HG03135 (cell line): ENCODE data around the gene ORC3.
"Not testable (repeated sequence)": the region's sequence is repeated elsewhere in the genome, so short reads cannot be mapped to it uniquely, and the experiment has no call there.

Experiments used
- ATAC-seq: cut with Tn5 transposase; IDR thresholded peaks from one replicate; pipeline ENCODE4 v1.9.1; 2021; ENCODE audit warnings: mild to moderate bottlenecking, moderate library complexity; ENCODE audit not compliant: unreplicated experiment

Gene ORC3

DNA sequence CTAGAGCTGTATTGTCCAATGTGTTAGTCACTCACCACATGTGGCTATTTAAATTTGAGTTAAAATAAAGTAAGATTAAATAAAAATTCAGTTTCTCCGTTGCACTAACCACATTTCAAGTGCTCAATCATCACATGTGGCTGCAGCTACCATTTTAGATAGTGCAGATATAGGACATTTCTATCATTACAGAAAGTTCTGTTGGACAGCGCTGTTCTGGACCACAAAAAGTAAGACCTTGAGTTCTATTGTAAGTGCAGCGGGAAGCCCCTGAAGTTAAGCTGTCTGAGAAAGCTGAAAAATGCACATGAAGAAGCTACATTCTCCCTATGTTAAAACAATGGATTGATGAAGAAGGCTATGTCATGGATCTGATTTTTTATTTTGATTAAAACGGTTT, 1.1 kb downstream of the ORC3 start:
- ATAC-seq: no peak

DNA sequence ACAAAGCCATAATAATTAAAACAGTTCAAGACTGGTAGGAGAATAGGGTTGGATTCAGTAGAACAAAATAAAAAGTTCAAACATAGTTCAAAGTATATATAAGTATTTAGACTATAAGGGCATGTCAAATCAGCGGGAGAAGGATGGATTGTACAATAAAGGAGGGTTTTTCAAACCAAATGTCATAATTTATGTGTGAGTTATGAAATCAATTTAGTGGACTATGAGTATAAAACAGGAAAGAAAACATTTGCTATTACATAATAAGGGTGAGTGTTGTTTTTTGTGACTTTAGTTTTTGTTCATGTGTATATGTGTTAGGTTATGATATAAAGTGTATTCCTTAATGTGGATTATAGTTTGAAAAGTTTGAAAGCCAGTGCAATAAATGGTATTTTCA, 10.6 kb downstream of the ORC3 start:
- ATAC-seq: no peak

DNA sequence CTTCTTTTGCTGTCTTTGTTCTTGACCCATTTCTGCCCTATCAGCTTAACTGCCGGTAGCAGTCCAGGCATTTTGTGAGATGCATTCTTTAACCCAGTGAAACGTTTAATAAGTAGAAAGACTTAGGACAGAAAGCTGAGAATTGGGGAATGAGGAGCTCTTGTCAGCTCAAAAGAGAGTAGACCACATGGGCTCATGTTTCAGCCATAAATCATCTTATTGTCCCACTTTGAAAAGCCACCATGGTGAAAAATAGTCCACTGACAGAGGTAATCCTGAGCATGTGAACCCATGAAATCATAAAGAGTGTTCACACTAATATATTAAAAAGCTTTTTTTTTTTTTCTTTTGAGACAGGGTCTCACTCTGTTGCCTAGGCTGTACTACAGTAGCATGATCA, 16.3 kb downstream of the ORC3 start:
- ATAC-seq: no peak

DNA sequence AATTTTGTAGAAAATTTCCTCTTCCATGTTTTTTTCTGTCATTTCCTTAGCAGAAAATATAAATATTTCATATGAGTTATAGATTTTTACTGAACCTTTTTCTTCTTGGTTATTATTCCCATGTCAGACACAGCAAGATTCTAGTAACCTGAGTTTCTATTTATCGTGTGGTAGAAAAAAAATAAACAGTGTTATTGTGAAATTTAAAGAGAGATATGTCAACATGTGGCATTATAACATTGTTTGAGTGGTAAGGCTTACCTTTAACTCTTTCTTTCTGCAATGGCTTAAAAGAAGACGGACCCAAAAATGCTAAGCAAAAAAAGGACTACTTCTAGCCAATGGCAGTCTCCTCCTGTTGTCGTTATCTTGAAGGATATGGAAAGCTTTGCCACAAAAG, 18.9 kb downstream of the ORC3 start:
- no peak for ATAC-seq

DNA sequence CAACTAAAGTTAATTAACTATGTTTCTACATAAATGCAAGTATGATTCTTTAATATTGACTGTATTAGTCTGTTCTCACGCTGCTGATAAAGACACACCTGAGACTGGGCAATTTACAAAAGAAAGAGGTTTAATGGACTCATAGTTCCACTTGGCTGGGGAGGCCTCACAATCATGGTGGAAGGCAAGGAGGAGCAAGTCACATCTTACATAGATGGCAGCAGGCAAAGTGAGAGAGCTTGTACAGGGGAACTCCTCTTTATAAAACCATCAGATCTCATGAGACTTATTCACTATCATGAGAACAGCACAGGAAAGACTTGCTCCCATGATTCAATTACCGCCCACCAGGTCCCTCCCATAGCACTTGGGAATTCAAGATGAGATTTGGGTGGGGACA, 23.1 kb downstream of the ORC3 start:
- not testable (repeated sequence) for ATAC-seq

DNA sequence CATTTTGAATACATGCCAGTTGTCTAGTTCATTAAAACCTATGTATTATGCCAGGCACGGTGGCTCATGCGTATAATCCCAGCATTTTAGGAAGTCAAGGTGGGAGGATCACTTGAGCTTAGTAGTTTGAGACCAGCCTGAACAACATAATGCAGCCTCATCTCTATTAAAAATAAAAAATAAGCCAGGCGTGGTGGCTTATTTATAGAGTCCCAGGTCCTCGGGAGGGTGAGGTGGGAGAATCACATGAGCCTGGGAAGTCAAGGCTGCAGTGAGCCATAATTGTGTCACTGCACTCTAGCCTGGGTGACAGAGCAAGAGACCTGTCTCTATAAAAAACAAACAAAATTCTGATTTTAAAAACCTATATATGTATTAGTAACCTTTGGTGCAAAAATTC, 27.5 kb downstream of the ORC3 start:
- no peak for ATAC-seq

DNA sequence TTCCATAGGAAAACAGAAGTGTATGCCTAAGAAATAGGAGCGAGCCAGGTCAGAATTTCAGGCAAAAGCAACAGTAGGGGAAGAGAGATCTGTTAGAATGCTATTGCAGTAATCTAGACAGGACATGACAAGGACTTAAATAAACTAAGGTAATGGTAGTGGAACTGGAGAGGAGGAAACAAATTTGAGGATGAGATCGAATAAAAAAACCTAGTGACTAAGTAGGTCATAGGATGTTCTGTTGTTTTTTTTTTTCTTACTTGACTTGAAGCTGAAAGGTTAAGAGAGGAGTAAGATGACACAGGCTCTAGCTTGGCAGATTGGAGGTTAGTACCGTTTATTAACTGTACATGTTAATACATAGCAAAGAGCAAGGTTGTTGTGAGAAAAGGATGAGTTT, 28.6 kb downstream of the ORC3 start:
- no peak for ATAC-seq

DNA sequence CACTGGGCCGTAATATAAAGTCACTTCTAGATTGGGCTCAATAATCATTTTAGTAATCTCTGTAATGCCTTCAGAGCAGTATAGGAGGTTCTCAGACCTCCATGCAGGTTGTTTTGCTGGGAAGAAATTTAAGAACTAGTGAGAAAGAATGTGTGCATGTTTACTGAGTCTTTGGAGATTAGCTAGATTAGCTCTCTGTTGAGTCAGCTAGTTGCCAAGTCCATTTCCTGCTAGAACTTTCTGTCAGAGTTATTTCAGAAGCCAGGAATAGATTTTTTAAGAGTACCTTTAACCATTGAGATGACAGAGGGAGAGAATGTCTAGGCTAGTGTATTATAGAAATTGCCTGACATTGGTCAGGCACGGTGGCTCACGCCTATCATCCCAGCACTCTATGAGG, 33.3 kb downstream of the ORC3 start:
- no peak for ATAC-seq

DNA sequence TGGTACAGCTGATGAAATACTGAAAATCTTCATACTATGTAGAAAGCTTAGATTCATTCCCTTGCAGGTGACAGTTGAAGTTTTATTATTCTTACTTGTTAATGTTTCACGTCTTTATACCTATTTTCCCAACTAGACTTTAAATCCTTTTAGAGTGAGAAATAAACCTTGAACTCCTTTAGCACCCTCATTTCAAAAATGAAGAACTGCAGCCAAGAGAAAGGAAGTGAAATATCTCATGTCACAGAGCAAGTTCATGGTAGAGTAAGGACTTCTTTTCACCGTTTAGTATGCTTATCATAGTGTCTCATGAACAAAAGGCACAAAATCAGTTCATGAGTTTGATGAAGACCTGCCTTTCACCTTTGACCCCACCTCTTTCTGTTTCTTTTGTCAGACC, 38.5 kb downstream of the ORC3 start:
- no peak for ATAC-seq

DNA sequence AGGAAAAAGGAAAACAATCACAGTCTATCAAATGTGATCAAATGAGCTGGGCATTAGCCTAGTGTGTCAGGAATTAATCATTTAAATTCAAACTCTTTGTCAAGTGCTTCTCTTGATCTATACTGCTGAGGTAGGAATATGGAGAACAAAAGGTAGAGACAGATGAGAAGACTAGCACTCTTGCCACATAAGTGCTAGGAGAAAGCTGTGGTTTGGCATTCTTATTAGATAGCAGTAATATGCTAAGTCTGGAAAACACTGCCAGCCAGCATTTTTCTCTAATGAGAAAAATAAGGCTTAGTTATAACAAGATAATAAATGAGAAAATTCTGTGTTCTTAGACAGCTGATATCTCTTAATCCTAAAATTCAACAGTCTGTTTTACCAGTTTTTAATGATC, 38.9 kb downstream of the ORC3 start:
- ATAC-seq: no peak

DNA sequence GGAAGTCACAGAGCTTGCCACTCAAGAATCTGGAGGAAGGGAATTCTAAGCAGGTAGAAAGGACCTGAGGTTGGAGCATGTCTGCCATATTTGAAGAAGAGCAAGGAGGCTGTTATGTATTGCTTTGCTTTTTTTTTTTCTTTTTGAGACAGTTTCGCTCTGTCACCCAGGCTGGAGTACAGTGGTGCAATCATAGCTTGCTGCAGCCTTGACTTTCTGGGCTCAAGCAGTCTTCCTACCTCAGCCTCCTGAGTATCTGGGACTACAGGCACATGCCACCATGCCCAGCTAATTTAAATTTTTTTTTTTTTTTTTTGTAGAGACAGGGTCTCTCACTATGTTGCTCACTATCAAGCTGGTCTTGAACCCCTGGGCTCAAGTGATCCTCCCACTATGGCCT, 40.8 kb downstream of the ORC3 start:
- ATAC-seq: no peak

DNA sequence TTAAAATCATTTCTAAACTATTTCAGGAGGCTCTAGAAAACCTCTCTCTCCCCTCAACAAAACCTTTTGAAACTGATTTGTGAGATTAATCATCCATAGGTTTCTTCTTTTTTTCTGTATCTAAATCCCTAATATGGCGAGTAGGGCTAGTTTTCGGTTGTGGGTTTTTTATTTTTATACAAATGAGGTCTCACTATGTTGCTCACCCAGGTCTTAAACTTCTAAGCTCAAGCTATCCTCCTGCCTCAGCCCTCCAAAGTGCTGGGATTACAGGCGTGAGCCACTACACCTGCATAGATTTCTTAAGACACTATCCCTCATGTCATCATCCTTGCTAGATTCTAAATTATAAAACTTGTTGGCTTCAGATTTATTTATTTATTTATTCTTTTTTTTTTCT, 43.9 kb downstream of the ORC3 start:
- ATAC-seq: no peak

DNA sequence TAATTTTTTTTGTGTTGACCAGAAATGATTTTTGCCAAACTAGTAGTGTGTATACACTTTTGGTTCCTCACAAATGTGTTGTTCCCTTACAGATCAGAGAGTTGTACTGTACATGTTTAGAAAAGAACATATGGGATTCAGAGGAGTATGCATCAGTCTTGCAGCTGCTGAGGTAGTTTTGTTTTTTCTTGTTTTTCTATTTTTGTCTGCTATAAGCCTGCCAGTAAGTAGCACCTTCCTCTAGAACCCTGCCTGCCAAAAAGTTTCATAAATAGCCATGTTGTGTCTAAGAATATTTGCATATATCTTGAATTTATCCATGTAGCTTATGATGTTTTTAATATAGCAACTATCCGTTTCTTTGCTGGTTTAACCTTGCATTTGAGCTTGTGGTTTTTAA, 46.4 kb downstream of the ORC3 start:
- ATAC-seq: no peak

DNA sequence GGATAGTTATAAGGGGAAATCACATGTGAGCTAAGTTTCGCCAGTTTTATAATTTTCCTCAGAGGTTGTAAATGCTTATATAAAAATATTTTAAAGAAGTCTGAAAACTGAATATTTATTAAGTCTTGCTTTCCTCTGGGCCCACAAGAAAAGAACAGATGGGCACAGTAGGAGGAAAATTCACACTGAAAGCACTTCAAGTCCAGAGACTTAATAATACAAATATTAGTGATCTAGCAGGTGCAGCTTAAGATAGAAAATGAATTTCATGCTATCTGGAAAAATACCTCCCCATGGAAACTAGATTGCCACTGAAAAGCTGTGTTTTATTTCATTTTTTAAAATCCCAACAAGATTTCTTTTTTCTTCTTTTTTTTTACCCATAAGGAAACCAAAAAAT, 47.2 kb downstream of the ORC3 start:
- no peak for ATAC-seq

DNA sequence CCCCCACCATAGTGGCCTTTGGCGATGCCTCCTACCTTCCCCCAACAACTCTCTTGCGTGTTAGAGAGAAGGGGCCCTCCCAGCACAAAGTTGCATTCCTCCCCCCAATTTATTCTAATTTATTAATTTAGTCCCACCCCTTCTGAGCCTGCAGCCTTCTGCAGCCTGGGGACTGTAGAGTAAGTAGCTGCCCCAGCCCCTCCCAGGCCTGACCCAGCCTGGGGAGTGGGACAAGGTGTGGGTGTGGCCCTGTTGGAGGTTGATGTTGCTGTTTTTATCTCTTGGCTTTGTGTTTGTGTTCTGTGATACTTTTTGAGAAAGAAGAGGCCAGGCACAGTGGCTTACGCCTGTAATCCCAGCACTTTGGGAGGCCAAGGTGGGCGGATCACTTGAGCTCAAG, 49.4 kb downstream of the ORC3 start:
- ATAC-seq: no peak

DNA sequence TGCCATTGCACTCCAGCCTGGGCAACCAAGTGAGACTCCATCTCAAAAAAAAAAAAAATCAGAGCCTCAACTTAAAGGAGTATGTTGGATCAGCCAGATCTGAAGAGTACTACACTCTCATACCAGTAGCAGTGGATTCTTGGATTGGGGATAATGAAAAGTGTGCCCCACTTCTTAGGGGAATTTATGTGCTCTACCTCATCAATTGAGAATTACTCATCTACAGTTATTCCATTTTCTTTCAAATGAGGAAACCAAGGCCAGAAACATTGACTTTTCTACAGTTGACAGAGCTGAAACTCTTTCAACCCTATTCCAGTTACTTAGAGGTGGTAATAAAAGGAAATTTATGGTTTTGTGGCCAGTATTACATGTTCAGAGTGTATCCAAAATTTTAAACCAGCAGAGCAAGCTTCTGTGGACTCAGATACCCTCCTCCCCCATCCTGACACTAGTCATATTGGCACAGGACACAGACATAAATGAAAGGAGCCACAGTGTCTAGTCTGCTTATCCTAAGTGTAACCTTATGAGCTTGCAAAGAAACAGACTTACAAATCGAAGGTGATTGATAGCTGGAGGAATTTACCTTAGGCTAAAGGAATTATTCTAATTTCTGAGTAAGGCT, 51.2 kb downstream of the ORC3 start:
- ATAC-seq: no peak

DNA sequence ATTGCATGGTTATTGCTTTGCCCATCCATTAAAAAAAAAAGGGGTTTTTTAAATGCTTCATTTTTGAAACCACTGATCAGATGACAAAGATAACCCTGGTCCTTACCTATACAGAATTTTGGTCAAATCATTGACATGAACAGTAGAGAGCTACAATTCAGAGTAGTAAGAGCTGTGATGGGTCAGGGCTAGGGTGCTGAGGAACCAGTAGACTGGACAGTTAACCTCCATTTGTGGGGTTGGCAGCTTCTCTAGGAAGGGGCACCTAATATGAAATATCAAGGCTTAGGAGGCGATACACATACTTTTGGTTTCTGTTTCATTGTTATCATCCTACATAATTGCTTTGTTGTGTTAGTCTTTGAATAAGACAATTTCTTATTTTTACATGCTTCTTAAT, 55.1 kb downstream of the ORC3 start:
- no peak for ATAC-seq

DNA sequence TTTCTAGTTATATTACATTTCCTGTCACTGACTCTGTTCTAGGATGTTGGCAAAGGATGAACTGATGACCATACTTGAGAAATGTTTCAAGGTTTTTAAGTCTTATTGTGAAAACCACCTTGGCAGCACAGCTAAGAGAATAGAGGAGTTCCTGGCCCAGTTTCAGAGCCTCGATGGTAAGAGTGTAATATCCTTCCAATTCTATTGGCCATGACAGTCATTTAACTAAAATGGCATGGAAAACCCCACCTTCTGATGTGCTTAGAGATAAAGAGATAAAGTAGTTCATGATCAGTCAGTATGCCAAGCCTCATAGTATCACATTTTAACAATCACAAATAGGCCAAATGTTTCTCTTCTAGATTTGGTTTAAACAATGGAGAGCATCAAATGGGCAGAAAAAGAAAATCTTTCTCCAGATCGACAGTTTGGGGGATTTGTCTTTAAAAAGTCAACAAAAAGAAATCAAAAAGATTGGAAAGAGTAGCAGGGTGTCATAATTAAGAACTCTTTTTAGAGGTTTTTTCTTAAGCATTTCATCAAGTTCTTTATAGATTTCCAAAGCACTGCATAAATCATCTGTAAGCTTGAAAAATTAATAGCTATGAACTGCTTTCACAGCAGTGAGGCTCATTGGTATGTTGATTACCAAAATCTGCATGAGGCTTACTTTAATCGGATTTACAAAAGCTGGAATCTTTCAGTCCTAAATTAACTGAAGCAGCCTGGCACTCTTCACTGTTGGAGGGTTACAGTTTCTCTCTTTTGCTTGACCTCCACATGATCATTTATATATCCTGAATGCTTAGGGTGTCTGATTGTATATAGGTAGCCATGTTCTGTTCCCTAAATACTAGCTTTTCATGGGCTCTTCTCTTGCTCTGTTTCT, 63.4 kb downstream of the ORC3 start:
- no peak for ATAC-seq

DNA sequence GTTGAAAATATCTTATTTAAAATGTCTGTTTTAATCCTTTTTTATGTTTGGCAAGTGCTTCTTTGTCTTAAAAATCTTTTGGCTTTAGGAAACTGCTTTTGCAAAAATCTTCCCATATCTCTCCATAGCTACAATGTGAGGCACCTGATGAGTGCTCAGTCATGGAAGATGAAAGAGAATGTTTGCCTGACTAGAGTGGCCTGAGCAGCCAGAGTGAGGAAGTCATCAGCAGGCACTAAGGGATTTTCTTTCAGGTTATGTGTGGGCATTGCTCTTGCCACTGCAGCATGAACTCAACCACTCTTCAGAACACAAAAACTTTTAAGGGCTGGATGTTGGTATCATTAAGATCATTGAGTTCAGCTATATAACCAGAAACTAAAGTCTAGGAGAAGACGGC, 64.2 kb downstream of the ORC3 start:
- no peak for ATAC-seq

DNA sequence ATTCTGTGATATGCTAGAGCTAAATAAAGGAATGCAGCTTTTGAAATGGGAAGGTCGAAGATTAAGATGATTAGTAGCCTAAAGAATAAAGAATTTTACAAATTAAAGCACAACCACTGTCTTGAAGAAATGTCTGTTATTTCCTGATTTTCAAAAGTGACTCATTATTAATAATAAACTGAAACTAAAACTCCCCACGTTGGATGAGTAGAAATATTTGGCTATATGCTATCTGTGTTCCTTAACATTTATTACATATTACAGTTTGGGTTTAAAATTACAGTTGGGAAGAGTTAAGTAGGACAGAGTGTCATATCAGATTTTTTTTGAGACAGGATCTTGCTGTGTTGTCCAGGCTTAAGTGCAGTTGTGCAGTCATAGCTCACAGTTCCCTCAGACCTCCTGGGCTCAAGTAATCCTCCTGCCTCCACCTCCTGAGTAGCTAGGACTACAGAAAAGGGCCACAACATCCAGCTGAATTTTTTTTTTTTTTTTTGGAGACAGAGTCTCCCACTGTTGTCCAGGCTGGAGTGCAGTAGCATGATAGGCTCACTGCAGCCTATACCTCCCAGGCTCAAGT, 65.0 kb downstream of the ORC3 start:
- no peak for ATAC-seq

DNA sequence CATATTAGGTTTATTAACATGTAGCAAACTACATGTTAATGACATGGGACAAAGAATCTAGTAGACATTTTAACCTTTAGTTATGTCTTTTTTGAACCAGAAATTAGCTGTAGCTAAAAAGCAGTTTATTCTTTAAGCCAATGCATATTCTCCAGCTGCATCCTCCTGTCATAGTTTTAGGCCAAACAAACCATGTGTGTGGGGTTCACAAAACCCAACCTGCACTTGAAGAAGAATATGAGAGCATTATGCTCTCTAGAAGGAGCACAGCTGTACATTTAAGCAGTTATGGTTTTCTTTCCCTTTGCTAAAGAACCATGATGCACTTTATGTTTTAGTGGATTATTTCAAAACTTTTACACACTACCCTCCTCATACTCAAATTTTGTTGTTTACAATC, 65.9 kb downstream of the ORC3 start:
- no peak for ATAC-seq

DNA sequence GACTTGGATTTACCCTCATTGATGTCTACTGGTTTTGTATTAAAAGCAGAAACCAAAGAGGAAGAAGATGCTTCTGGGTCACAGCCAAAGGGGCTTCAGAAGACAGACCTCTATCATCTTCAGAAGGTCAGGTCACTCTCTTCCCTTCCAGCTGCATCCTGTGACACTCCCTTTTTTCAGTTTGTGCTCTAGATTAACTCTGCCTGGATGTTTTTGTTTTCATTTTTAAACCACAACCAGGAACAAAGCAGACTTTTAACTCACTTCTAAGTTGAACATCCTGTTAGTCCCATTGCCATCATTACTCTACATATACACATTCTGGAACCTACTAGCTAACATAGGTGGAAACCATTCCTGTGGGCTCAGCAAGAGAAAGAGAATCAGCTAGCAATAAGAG, 66.9 kb downstream of the ORC3 start:
- peak; percentile 55 for ATAC-seq
